GM18498 (cell line): ENCODE data around the gene KMT2A.
A peak's percentile ranks its signal among the peaks of the same experiment; 100 is the strongest.
"Not testable (repeated sequence)": the region's sequence is repeated elsewhere in the genome, so short reads cannot be mapped to it uniquely, and the experiment has no call there.

Source experiments
- ATAC-seq: cut with Tn5 transposase; IDR thresholded peaks from one replicate; pipeline ENCODE4 v1.9.1; 2021; ENCODE audit warnings: mild to moderate bottlenecking, moderate library complexity; ENCODE audit not compliant: unreplicated experiment

The KMT2A gene

DNA sequence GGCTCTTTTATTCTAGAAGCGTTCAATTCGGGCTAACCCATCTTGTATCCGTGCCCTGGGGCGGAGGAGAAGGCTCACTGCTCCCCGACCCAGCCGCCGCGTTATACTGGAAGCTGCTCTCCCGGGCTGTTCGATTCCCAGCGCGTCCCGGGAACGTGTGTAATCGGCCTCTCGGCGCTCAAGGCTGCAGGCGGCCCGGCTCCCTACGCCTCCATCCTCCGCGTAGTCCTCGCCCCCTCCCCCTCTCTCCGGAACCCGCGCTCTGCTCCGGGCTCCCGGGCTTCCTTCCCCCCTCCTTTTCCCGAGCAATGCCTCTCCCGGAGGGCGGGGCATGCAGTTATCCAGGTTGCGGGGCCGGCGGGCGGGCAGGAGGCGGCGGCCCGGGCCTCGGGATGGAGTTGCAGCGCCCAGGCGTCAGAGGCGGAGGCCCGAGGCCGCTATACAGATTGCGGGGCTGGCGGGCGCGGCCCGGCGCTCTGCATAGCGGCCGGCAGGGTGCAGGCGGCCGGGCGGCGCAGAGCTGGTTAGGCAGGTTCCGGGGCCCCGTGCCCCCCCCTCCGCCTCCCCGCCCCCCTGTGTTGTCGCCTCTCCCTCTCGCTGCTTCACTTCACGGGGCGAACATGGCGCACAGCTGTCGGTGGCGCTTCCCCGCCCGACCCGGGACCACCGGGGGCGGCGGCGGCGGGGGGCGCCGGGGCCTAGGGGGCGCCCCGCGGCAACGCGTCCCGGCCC lies at the start of gene KMT2A:
TSS of gene KMT2A (plus strand) at position 600 of the 732 bp plus-strand sequence. CDS start at position 621, 21 bp downstream.
- ATAC-seq, result peak; percentile 53

DNA sequence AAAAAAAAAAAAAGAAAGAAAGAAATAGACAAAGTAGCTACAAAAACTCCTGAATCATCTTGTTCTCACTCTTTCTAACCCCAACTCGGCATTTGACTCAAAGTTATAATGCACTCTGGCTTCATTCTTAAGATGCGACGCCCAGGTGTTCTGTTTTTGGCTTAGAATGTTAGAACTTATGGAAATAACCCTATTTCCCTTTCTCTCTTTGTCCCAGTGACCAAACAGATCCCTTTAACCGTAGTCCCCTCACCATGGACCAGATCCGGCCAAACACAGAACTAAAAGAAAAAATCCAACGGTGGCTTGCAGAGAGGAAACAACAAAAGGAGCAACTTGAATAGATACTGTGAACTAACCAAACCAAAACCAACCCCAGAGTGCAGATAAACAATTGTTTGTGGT lies 40.2 kb upstream of the KMT2A start:
- ATAC-seq, result no peak

- no peak for ATAC-seq
Measured at GRCh38 chr11:118397448-118397847, 38.8 kb upstream of the KMT2A start.

DNA sequence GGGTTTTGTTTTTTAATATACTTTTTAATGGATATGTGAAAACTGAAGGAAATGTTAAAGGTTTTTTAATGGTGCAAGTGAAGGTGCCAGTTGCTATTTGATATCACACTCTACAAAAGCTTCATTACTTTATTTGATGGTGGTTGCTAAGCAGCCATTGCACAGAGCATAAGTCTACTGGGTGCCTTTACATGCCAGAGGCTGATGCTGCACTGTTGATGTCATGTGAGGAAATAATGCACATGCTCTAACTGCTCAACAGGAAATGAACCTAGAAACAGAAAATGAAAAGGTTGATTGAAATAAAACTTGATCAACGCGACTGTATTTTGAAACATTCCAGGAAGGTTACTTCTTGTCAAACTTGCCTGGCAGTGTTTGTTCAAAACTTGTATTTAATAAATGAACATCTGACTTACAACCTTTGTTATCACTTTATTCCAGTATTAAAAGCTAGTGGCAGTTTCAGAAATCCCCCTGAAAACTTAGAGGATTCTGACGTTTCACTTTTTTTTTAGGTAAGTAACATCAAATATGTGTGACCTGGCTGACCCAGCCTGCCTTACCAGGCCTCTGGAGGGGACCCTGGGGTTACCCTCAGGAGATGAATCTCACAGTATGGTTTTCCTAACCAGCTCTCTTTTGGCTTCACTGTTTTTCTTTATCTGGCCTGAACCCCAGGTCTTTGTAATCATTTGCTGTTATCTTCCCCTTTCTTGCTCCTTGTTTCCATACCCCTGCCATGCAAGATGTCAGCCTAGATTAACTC lies 37.3 kb upstream of the KMT2A start:
- peak; percentile 56 for ATAC-seq

GRCh38 chr11:118401151-118401879 lies 35.0 kb upstream of the KMT2A start, which contains the start of gene ATP5MG:
Gene ATP5MG, plus strand, starts transcription at chr11:118401606. Its CDS starts 60 bp downstream, at chr11:118401666.
- ATAC-seq, result peak; percentile 55

DNA sequence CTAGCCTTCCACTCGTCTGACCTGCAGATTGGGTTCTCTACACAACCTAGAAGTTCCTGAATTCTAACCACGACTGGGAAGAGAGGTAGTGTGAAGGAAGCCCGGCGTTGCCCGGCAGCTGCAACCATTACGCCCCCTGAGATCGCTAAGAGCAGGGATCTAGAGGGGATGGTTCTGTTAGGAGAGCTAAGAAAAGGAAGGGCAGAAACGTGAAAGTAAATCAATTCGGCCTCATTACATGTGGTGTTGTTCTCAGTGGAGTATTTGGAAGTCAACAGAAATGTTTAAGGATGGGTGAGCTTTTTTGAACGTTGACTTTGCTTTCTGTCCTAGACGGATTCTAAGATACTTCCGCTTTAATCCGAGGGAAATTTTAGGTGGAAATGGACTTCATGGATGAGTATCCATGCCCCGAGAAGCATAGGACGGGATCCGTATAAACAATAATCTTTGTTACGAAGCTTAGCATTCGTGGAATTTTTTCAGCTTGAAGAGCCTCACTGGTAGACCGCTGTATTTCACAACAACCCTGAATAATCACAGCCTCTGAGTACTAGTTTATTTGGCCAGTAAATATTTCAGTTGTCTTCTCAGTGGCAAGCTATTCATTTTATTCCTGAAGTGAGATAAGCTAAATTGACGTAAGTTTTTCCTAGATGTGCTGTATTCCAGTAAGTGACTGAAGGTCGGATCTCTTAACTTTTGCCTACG lies 34.3 kb upstream of the KMT2A start:
- no peak for ATAC-seq

- not testable (repeated sequence) for ATAC-seq
Measured at GRCh38 chr11:118402594-118402993, 33.7 kb upstream of the KMT2A start.

DNA sequence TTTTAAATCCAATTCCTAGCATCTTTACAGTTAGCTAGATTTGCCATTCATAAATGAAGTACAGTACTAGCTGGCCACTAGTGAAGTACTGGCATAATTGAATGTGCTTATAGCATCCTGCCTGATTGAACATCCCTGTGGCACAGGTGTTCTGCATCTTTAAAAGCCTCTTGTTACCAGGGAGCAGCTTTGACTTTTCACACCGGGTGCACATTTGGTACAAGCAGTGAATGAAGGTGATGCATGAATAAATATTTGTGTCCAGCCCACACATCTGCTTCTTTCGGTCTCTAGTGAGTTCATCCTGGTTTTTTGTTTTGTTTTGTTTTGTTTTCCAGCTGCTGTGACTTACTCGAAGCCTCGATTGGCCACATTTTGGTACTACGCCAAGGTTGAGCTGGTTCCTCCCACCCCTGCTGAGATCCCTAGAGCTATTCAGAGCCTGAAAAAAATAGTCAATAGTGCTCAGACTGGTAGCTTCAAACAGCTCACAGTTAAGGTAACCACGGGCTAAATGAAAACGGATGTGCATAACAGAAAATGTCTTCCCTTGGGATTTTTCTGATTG lies 29.6 kb upstream of the KMT2A start:
- ATAC-seq, result no peak

DNA sequence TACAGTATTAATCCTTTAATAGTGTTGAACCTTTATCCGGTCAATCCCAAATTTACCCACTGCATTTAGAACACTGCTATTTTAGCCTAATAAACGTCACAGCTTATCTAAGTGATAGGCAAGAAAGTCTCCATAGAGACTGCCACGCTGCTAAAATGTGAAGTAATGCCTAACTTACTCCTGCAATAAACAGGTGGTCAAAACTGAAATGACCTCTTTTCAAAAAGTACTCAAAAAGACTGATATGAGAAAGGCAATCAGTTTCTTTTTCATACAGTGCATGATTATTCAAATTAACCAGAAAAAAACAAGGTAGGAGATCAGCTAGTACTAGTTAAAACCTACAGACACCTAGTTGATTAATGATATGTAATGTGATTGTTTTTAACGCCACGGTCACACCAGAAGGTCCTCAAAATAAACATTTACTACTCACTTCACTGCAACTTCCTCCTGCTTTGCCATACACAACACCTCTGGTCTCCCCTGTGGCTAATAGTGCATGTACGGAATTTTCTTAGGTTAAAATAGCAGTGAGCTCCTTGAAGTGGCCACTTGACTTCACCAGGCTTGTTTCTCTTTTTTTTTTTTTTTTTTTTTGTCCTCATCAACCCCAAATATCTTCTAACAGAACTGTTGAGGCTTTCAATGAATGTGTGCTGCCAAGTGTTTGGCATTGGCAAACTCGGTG lies 26.1 kb upstream of the KMT2A start:
- ATAC-seq, result peak; percentile 72

GRCh38 chr11:118411530-118411929 lies 24.8 kb upstream of the KMT2A start:
- ATAC-seq, result no peak

DNA sequence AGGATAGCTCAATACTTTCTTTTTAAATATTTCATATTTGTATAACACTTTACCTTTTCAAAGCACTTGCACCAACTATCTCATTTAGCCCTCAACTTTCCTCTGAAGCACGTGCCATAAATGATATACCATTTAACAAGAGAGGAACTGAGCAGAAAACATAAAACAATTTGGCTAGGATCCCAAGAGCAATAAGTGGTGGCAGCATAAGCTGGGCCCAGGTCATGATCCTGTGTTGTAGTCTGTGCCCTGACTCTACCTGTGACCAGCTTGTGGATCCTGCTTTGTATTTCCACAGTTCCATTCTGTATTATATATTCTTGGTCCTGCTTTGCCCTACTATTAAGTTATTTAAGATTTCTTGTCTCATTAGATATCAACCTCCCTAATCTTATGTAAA lies 23.4 kb upstream of the KMT2A start:
- ATAC-seq, result no peak

GRCh38 chr11:118415062-118415738 lies 21.1 kb upstream of the KMT2A start:
- ATAC-seq, result no peak

DNA sequence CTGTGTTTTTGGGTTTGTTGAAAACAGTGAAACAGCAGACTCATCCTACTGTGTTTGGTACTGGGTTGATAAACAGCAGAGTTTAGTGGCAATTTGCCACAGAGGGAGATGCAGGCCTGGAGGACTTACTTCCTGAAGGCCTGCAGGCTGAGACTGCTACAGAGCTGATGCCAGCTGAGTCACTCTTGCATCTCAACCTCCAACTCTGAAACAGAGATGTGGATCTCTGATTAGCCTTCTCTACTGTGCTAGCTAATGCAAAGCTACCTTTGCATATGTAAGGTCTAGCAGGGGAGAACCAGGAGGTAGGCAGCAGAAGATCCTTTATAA lies 20.6 kb upstream of the KMT2A start:
- ATAC-seq, result no peak

- not testable (repeated sequence) for ATAC-seq
Measured at GRCh38 chr11:118416900-118417299, 19.4 kb upstream of the KMT2A start.

DNA sequence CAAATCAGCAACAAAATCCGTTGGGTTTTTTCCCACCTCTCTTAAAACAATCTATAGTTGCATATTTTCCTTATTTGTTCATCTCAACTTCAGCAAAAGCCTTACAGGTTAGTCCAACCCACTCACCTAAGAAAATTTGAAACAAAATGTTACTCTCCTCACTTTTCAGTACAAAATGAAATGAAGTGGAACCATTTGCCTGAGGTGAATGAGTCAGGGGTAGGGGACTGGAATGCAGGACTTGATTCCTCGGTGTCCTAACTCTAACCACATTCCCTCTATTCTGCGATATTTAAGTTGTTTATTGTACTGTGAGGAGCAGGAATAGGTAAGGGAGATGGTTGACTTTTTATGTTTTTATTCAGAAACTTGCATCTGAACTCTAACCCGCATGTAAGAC lies 18.5 kb upstream of the KMT2A start:
- no peak for ATAC-seq

DNA sequence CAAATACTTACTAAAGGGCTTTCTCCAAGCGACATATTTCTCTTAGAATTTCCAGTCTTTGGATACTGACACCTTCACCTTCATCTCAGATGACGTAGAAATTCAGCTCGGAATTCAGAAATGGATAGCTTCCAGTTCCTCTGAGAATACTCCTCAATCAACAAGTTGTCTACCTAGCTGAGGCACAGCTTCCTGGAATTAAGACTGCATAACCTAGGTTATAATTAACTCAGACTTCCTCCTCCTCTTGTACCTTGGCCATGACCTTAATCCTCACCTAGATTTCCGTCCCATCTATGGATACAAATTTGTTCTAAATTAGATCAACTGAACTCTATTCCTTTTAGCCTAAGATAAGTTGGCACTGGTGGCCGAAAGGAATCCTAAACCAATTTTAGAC lies 17.5 kb upstream of the KMT2A start:
- no peak for ATAC-seq

GRCh38 chr11:118427707-118428106 lies 8.6 kb upstream of the KMT2A start:
- ATAC-seq, result no peak

DNA sequence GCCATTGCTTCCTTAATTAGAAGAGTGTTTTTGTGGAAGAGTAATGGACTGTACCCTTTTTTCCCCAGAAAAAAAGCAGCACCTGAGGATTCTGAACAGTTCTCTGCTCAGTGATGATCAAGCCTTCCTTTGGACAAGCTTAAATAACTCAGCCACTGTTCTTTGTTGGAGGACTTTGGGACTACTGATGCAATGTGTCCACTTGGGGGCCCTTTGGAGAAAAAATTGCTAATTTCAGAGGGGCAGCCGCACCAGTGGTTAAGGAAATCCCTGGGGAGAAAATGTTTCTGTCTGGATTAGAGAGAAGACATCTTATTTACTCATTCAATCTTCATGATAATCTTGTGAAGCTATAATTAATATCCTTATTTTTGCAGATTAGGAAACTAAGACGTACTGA lies 5.3 kb upstream of the KMT2A start:
- ATAC-seq, result no peak

- ATAC-seq, result no peak
Measured at GRCh38 chr11:118434123-118434552, 2.2 kb upstream of the KMT2A start.
